Parathyroid adenoma (tissue), 2 donors: ENCODE data around the gene COPZ1.
A peak's percentile ranks its signal among the peaks of the same experiment; 100 is the strongest.

Source experiments
- H2AFZ ChIP-seq: fragments of 300-600 bp; sonication (generic); one replicate; pipeline ENCODE4 v1.7.0; 2017; ENCODE audit warnings: antibody characterized with exemption, mild to moderate bottlenecking
- H3K27ac ChIP-seq: fragments of 300-600 bp; sonication (generic); one replicate; pipeline ENCODE4 v1.7.0; 2017
- H3K27me3 ChIP-seq: fragments of 300-600 bp; sonication (generic); one replicate; pipeline ENCODE4 v1.7.0; 2017; ENCODE audit warnings: low read length; ENCODE audit not compliant: control insufficient read depth, insufficient read depth
- H3K36me3 ChIP-seq: fragments of 300-600 bp; sonication (generic); one replicate; pipeline ENCODE4 v1.7.0; 2017; ENCODE audit warnings: low read length; ENCODE audit not compliant: control insufficient read depth, insufficient read depth
- H3K4me1 ChIP-seq: fragments of 300-600 bp; sonication (generic); one replicate; pipeline ENCODE4 v1.7.0; 2017; ENCODE audit warnings: control low read depth
- H3K4me2 ChIP-seq: fragments of 300-600 bp; sonication (generic); one replicate; pipeline ENCODE4 v1.7.0; 2017; ENCODE audit warnings: low read length
- H3K4me3 ChIP-seq: fragments of 300-600 bp; sonication (generic); one replicate; pipeline ENCODE4 v1.7.0; 2017; ENCODE audit warnings: low read depth, low read length
- H3K79me2 ChIP-seq: fragments of 300-600 bp; sonication (generic); one replicate; pipeline ENCODE4 v1.7.0; 2017; ENCODE audit warnings: control low read depth
- H3K9ac ChIP-seq: fragments of 300-600 bp; sonication (generic); one replicate; pipeline ENCODE4 v1.7.0; 2017; ENCODE audit warnings: mild to moderate bottlenecking
- H3K9me3 ChIP-seq: fragments of 300-600 bp; sonication (generic); one replicate; pipeline ENCODE4 v1.7.0; 2017; ENCODE audit warnings: low read length; ENCODE audit not compliant: control insufficient read depth
- TF ChIP-seq, protein P1 (sequence below): fragments of 300-600 bp; sonication (generic); IDR thresholded peaks from one replicate; pipeline ENCODE4 v1.7.0; 2017; ENCODE audit warnings: antibody characterized with exemption, mild to moderate bottlenecking
- donor health status: primary hyperparathyroidism.

Gene COPZ1

DNA sequence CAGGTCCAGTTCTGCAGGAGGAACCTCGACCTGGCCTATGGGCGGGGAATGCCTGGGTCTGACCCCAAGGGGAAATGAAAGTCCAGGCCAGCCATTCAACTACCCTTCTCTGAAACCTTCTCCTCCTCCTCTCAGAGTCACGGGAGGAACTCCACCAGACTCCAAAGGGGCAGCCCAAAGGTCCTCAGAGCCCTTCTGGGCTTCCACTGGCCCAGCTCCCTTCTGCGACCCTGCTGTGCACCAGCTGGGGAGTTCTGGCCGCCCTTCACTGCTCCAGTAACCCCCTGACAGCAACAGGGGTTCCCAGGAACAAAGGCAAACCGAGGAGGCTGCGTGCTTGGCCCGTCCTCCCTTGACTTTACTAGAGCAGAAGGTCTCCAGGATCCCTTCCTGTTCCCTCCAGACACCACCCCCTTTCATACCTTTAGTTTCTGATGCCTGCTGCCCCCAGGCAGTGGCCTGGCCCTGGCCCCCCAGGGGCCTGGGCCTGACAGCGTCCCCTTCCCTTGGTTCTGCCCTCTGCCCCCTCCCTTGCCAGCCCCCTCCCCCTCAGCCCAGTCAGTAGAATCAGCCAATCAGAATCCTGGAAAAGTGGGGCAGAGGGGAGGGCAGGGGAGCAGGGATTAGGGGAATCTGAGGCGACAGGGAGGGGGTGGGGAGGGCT lies 60.5 kb downstream of the COPZ1 start:
- no peak overlapping the region for H3K27ac ChIP-seq
- TF ChIP-seq, protein P1, sequence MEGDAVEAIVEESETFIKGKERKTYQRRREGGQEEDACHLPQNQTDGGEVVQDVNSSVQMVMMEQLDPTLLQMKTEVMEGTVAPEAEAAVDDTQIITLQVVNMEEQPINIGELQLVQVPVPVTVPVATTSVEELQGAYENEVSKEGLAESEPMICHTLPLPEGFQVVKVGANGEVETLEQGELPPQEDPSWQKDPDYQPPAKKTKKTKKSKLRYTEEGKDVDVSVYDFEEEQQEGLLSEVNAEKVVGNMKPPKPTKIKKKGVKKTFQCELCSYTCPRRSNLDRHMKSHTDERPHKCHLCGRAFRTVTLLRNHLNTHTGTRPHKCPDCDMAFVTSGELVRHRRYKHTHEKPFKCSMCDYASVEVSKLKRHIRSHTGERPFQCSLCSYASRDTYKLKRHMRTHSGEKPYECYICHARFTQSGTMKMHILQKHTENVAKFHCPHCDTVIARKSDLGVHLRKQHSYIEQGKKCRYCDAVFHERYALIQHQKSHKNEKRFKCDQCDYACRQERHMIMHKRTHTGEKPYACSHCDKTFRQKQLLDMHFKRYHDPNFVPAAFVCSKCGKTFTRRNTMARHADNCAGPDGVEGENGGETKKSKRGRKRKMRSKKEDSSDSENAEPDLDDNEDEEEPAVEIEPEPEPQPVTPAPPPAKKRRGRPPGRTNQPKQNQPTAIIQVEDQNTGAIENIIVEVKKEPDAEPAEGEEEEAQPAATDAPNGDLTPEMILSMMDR, result no peak
- no peaks in the 10 kb centered on the region for H3K79me2 ChIP-seq
- H3K36me3 ChIP-seq, result no peaks in the 10 kb centered on the region
- H2AFZ ChIP-seq, result no peak overlapping the region
- H3K4me2 ChIP-seq, result no peak overlapping the region
- no peak overlapping the region for H3K4me3 ChIP-seq
- no peaks in the 10 kb centered on the region for H3K9me3 ChIP-seq
- H3K4me1 ChIP-seq, result peaks cover 18% of the 10 kb centered on the region
- no peak overlapping the region for H3K9ac ChIP-seq
- no peaks in the 10 kb centered on the region for H3K27me3 ChIP-seq

DNA sequence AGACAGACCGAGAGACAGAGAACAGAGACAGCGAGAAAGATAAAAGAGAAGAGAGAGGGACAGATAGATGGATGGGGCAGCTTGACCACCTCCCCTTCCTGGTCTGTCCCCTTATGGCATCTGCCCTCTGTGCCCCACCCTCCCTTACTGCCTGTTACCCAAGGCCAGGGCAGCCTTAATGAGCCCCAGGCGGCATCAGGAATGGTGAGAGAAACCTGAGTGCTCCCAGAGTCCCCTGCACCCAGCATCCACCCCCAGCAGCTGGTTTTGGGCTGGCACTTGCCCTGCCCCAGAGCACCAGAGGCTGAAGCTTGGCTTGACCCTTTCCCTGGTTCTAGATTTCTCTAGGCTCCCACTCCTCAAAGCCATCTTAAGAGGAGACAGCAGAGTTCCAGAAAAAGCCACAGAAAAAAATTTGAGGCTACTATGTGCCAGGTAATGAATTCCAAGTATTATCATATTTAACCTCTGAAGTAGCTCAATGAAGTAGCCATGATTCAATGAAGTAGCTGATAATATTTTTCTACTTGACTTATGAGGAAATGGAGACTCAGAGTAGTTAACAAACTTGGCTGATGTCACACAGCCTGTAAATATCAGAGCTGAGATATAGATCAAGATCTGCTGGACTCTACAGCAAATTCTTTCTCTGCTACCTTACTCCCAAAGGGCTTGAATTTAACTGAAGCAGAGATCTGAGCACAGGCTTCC lies 61.6 kb downstream of the COPZ1 start:
- H3K27me3 ChIP-seq, result no peaks in the 10 kb centered on the region
- no peak overlapping the region for H3K9ac ChIP-seq
- no peak overlapping the region for H3K27ac ChIP-seq
- H3K4me1 ChIP-seq, result peaks cover 18% of the 10 kb centered on the region
- H3K9me3 ChIP-seq, result no peaks in the 10 kb centered on the region
- H3K79me2 ChIP-seq, result no peaks in the 10 kb centered on the region
- H3K4me3 ChIP-seq, result no peak overlapping the region
- H3K4me2 ChIP-seq, result peak overlapping the region; percentile 48
- TF ChIP-seq, protein P1, result no peak
- H3K36me3 ChIP-seq, result no peaks in the 10 kb centered on the region
- H2AFZ ChIP-seq, result no peak overlapping the region

DNA sequence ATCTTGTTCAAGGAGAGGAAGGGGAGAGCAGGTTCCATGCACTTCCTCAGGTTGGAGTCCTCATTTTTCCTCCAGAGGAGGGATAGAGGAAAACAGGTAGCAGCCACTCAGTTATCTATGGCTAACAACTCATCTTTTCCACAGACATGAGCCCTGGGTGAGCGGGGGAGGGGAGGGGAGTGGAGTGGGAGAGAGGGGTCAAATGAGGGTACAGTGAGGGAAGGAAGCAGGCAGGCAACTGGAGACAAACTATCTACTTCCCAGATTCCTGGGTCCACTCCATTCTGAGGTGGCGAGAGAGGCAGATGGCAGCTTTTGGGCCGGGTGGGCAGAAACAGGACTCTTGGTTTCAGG lies 62.2 kb downstream of the COPZ1 start:
- H2AFZ ChIP-seq, result peak overlapping the region; percentile 34
- no peaks in the 10 kb centered on the region for H3K27me3 ChIP-seq
- TF ChIP-seq, protein P1, result no peak
- H3K4me2 ChIP-seq, result peak overlapping the region; percentile 48
- H3K36me3 ChIP-seq, result no peaks in the 10 kb centered on the region
- no peaks in the 10 kb centered on the region for H3K9me3 ChIP-seq
- peaks cover 18% of the 10 kb centered on the region for H3K4me1 ChIP-seq
- H3K27ac ChIP-seq, result peak overlapping the region; percentile 73
- no peaks in the 10 kb centered on the region for H3K79me2 ChIP-seq
- H3K9ac ChIP-seq, result no peak overlapping the region
- no peak overlapping the region for H3K4me3 ChIP-seq

DNA sequence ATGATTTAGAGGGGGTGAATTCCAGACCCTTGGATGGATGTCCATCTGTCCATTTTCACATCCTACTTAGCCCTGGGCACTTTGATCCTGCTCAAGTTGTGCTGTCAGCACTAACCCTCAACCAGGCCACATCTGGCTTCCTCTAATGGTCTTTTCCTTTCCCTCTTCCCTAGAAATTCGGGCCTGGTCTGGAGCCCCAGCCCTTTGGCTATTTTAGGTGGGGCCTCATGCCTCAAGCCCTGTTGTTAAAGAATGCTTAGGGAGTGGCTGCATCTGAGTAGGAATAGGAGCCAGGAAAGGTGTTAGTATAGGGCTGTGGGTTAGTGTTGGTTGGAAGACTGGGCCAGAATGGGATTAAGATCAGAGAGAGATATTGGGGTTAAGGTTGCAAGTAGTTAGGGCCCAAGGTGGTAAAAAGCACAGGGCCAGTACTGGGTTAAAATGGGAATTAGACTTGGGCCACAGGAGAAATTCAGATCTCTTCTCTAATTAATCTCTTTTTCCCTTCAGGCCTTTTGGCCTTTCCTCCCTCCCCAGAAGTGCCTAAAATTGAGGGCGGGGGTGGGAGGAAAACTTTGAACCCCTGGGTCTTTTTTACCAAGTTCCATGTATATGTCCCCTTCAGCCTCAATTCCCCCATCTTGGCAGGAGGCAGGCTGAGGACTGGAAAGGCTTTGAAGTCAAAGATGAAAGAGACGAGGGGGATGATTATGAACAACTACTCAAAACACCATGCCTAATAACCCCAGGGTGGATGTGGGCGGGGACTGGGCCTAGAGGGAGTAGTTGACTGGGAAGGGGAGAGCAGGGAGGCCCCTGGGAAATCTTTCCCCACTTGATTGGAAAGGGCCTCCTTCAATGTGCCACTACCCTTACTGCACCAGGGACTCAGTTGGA lies 63.6 kb downstream of the COPZ1 start:
- H3K79me2 ChIP-seq, result no peaks in the 10 kb centered on the region
- H3K36me3 ChIP-seq, result no peaks in the 10 kb centered on the region
- H3K27me3 ChIP-seq, result no peaks in the 10 kb centered on the region
- H3K9ac ChIP-seq, result no peak overlapping the region
- peaks cover 18% of the 10 kb centered on the region for H3K4me1 ChIP-seq
- no peak overlapping the region for H3K4me2 ChIP-seq
- no peaks in the 10 kb centered on the region for H3K9me3 ChIP-seq
- H2AFZ ChIP-seq, result peak overlapping the region; percentile 34
- TF ChIP-seq, protein P1, result no peak
- H3K4me3 ChIP-seq, result no peak overlapping the region
- H3K27ac ChIP-seq, result peak overlapping the region; percentile 73
